ENCODE measurements around the gene KIF26B. TPM values are rescaled to one million over a fixed set of nuclear protein-coding genes. Genes with fewer than 3 reads are reported as not detected.

KIF26B gene
- total and polyA plus RNA-seq, 2 of the 4 experiments (the other 2 are of a cell fraction), result 0.53 to 0.54 TPM

GRCh38 chr1:245246433-245246832 lies 91.6 kb downstream of the KIF26B start:
- Histone ChIP-seq H2BK120ac (ENCODE audit: low read depth, low read length) (no peak overlapping the region), H3K4me3 (ENCODE audit: insufficient read depth, low read depth, low read length) (no peak overlapping the region), H4K91ac (ENCODE audit: insufficient read depth, low read depth, low read length) (no peak overlapping the region), H4K8ac (ENCODE audit: low read depth in 2 of 2, low read length in 2 of 2) (no peak overlapping the region), H4K5ac (ENCODE audit: low read depth, low read length) (no peak overlapping the region), H3K4me2 (ENCODE audit: low read depth, low read length) (no peak overlapping the region), H3K9me3 (ENCODE audit: control insufficient read depth, insufficient read depth, low read length) (no peaks in the 10 kb centered on the region), H3K27ac (ENCODE audit: insufficient read depth, low read length) (no peak overlapping the region), H3K9me1 (ENCODE audit: insufficient read depth, low read length) (no peaks in the 10 kb centered on the region), H2BK15ac (ENCODE audit: low read depth, low read length) (no peak overlapping the region), H3K79me1 (ENCODE audit: low read depth in 1 of 2, low read length in 2 of 2) (no peaks in the 10 kb centered on the region), H2AK5ac (ENCODE audit: low read depth, low read length) (no peak overlapping the region), H3K23ac (ENCODE audit: low read depth, low read length) (no peak overlapping the region), H3K18ac (ENCODE audit: low read depth, low read length) (no peak overlapping the region), H2AFZ (replicated peaks; ENCODE audit: low read length, poor library complexity) (no peak overlapping the region), H3K9ac (ENCODE audit: low read depth, low read length) (no peak overlapping the region), H3K56ac (ENCODE audit: extremely low read depth, insufficient read depth, low read length) (no peak overlapping the region), H3K27me3 (ENCODE audit: control insufficient read depth, insufficient read depth, low read length) (no peaks in the 10 kb centered on the region), H2BK5ac (ENCODE audit: low read depth, low read length, poor library complexity, severe bottlenecking) (no peak overlapping the region), H4K20me1 (ENCODE audit: insufficient read depth, low read length) (no peaks in the 10 kb centered on the region), H3K4me1 (ENCODE audit: control insufficient read depth, insufficient read depth, low read length) (no peaks in the 10 kb centered on the region), H2BK20ac (ENCODE audit: low read depth, low read length) (no peak overlapping the region), H3K4ac (ENCODE audit: low read depth, low read length) (no peak overlapping the region), H3K36me3 (ENCODE audit: control insufficient read depth, insufficient read depth, low read length) (peaks cover 7% of the 10 kb centered on the region), H2AK9ac (replicated peaks; ENCODE audit: low read depth, low read length, poor library complexity) (no peak overlapping the region), H3K14ac (replicated peaks; ENCODE audit: low read depth, low read length) (no peak overlapping the region)
- DNase-seq, result no peak
- ChIA-PET CTCF (no interaction called here), POLR2A (ENCODE audit: unreplicated experiment) (no interaction called here)
- in situ Hi-C loops (cut with MboI; ENCODE audit: low sequenced_read_pairs), result no loop called here
- intact Hi-C loops (cut with micrococcal nuclease), result no loop called here
- no peak for ATAC-seq (ENCODE audit: low read depth)
- TF ChIP-seq MAFK (IDR thresholded peaks at IDR 0.05; ENCODE audit: low read depth, low read length) (no peak), CTCF (conservative IDR thresholded peaks at IDR 0.05; ENCODE audit: low read depth, low read length) (no peak), BHLHE40 (IDR thresholded peaks at IDR 0.05; ENCODE audit: low read depth, low read length) (no peak), SMC3 (IDR thresholded peaks at IDR 0.05; ENCODE audit: low read depth, low read length) (no peak), RCOR1 (IDR thresholded peaks at IDR 0.05; ENCODE audit: insufficient replicate concordance, low read length) (no peak)
- BruUV-seq (replicated peaks), result no TSS peak
- dilution Hi-C loops (cut with HindIII; ENCODE audit: low sequenced_read_pairs, unreplicated experiment), result no loop called here
- 80% methylated on average over 2 of the region's 4 CpGs; no CpG with 5 or more reads in 1 of the 2 experiments for WGBS, 2 experiments (ENCODE audit: extremely low coverage in 2 of 2, insufficient read length in 1 of 2)

Data from IMR-90 (cell line).